Measurements from ENCODE around the gene ITM2B.

The ITM2B gene

DNA sequence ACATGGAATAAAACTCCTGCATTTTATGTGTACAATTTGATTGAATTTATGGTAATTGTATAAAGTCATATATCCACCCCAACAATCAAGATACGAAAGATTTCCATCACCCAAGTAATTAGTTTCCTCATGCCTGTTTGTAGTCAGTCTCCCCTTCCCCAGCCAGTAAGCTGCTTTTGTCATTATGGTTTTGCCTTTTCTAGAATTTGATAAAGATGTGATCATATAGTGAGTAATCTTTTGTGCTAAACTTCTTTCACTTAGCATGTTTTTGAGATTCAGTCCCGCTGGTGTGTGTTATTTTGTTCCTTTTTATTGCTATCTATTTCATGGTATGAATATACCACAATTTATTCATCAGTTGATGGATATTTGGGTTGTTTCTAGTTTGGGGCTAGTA, 16.0 kb downstream of the ITM2B start:
- TF ChIP-seq POLR2AphosphoS5 (IDR thresholded peaks at IDR 0.05; ENCODE audit: low read depth) (no peak), SPI1 (IDR thresholded peaks at IDR 0.05; ENCODE audit: borderline replicate concordance, low read depth) (no peak), REST (IDR thresholded peaks at IDR 0.05; ENCODE audit: insufficient replicate concordance, low read depth) (no peak), CTCF (IDR thresholded peaks at IDR 0.05; ENCODE audit: insufficient read depth, low read length) (no peak), GABPA (IDR thresholded peaks at IDR 0.05; ENCODE audit: low read depth) (no peak)
- H3K27me3 ChIP-seq (ENCODE audit: insufficient read depth, poor library complexity, severe bottlenecking): no peaks in the 10 kb centered on the region
- H3K27ac ChIP-seq (replicated peaks): no peak overlapping the region
- H3K4me3 ChIP-seq (replicated peaks; ENCODE audit: insufficient read depth, low read length): no peak overlapping the region
- DNase-seq (ENCODE audit: low read depth in 1 of 2, low spot score in 1 of 2): no peak

DNA sequence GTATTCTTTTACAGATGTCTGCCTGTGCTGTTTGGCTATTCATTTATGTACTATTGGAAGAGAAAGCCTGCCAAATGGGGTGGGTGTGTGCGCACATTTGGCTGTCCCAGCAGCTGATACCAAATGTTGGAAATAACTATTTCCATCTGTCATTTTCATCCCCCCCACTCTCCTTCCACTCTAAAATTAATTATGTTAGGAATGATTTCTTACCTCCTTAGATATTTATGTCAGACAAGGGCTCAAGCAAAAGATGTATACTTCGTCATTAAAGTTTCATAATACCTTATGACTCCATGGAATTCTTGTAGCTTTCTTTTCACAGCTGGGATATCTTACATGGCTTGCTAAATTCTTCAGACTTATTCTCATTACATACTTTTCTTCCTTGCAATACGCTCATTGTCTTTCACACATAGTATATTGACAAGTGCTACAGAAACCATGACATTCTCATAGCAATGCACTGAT, 18.6 kb downstream of the ITM2B start:
- Histone ChIP-seq H3K27ac (replicated peaks) (no peak overlapping the region), H3K27me3 (ENCODE audit: insufficient read depth, poor library complexity, severe bottlenecking) (no peaks in the 10 kb centered on the region), H3K4me3 (replicated peaks; ENCODE audit: insufficient read depth, low read length) (no peak overlapping the region)
- DNase-seq (ENCODE audit: low read depth in 1 of 2, low spot score in 1 of 2): no peak
- TF ChIP-seq SPI1 (IDR thresholded peaks at IDR 0.05; ENCODE audit: borderline replicate concordance, low read depth) (no peak), GABPA (IDR thresholded peaks at IDR 0.05; ENCODE audit: low read depth) (no peak), POLR2AphosphoS5 (IDR thresholded peaks at IDR 0.05; ENCODE audit: low read depth) (no peak), CTCF (IDR thresholded peaks at IDR 0.05; ENCODE audit: insufficient read depth, low read length) (no peak), REST (IDR thresholded peaks at IDR 0.05; ENCODE audit: insufficient replicate concordance, low read depth) (no peak)

DNA sequence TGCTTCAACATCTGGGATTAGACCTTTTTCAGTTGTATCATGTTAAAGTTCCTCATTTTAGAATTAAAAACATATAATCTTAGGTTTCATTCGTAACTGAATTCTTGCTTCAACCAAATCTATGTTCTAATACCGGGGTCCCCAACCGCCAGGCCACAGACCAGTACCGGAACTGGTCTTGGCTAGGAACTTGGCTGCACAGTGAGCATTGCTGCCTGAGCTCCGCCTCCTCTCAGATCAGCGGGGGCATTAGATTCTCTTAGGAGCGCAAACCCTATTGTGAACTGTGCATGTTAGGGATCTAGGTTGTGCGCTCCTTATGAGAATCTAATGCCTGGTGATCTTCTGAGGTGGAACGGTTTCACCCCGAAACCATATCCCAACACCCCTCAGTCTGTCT, 19.2 kb downstream of the ITM2B start:
- no peak for DNase-seq (ENCODE audit: low read depth in 1 of 2, low spot score in 1 of 2)
- Histone ChIP-seq H3K27ac (replicated peaks) (no peak overlapping the region), H3K4me3 (replicated peaks; ENCODE audit: insufficient read depth, low read length) (no peak overlapping the region), H3K27me3 (ENCODE audit: insufficient read depth, poor library complexity, severe bottlenecking) (no peaks in the 10 kb centered on the region)
- TF ChIP-seq POLR2AphosphoS5 (IDR thresholded peaks at IDR 0.05; ENCODE audit: low read depth) (no peak), GABPA (IDR thresholded peaks at IDR 0.05; ENCODE audit: low read depth) (no peak), CTCF (IDR thresholded peaks at IDR 0.05; ENCODE audit: insufficient read depth, low read length) (no peak), REST (IDR thresholded peaks at IDR 0.05; ENCODE audit: insufficient replicate concordance, low read depth) (no peak), SPI1 (IDR thresholded peaks at IDR 0.05; ENCODE audit: borderline replicate concordance, low read depth) (no peak)

Data from HL-60 (cell line).